ENCODE data around the gene SMIM3. TPM values are rescaled to one million over a fixed set of nuclear protein-coding genes. Genes with fewer than 3 reads are reported as not detected.
A peak's percentile ranks its signal among the peaks of the same experiment; 100 is the strongest.

The SMIM3 gene
- total RNA-seq, 1 donor from 2014 or later = 17.1 TPM

DNA sequence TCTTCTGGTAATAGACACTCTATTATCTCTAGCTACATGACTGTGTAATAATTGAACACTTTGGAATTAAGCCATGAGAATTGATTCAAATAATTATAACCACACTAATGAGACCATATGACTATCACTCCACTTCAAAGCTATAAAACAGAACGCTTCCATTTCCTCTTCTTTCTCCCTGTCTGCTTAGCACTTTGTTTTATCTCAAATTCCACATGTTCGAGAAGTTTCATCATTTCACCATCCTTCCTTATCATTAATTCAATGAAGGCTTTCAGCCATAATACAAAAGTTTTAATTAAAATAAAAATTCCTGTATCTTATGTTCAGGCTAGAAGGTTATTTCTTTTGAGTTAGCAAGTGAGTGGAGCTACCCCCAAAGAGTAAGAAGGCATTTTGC lies 12.3 kb upstream of the SMIM3 start:
- no peaks in the 10 kb centered on the region for H3K36me3 ChIP-seq
- intact Hi-C loops (cut with DNase I) = no loop called here
- no peak for ATAC-seq
- H3K9me3 ChIP-seq = no peaks in the 10 kb centered on the region
- no peak for DNase-seq
- H3K4me3 ChIP-seq = no peak overlapping the region
- peaks cover 20% of the 10 kb centered on the region for H3K4me1 ChIP-seq
- TF ChIP-seq, protein P1, sequence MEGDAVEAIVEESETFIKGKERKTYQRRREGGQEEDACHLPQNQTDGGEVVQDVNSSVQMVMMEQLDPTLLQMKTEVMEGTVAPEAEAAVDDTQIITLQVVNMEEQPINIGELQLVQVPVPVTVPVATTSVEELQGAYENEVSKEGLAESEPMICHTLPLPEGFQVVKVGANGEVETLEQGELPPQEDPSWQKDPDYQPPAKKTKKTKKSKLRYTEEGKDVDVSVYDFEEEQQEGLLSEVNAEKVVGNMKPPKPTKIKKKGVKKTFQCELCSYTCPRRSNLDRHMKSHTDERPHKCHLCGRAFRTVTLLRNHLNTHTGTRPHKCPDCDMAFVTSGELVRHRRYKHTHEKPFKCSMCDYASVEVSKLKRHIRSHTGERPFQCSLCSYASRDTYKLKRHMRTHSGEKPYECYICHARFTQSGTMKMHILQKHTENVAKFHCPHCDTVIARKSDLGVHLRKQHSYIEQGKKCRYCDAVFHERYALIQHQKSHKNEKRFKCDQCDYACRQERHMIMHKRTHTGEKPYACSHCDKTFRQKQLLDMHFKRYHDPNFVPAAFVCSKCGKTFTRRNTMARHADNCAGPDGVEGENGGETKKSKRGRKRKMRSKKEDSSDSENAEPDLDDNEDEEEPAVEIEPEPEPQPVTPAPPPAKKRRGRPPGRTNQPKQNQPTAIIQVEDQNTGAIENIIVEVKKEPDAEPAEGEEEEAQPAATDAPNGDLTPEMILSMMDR (IDR thresholded peaks at IDR 0.05) = no peak
- no peaks in the 10 kb centered on the region for H3K27me3 ChIP-seq (ENCODE audit: low read depth)
- no peak overlapping the region for H3K27ac ChIP-seq

DNA sequence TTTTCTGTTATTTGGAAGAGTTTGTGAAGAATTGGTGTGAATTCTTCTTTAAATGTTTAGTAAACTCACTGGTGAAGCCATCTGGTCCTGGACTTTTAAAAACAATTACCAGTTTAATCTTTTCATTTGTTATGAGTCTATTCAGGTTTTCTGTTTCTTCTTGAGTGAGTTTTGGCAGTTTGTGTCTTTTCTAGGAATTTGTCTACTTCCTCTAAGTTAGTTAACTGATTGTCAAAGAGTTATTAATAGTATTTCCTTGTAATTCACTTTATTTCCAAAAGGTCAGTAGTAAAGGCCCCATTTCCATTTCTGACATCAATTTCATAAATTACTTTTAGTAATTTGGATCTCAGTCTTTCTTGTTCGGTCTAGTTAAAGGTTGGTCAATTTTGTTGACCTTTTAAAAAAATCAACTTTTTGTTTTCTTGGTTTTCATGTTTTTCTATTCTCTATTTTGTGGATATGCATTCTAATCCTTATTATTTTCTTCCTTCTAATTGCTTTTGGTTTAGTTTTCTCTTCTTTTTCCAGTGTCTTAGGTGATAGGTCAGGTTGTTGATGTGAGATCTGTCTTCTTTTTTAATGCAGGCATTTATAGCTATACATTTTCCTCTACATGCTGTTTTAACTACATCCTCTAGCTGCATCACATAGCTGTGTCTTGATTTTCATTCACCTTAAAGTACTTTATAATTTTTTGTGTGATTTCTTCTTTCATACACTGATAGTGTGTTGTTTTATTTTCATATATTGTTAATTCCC lies 7.3 kb upstream of the SMIM3 start:
- no peak overlapping the region for H3K27ac ChIP-seq
- no peaks in the 10 kb centered on the region for H3K27me3 ChIP-seq (ENCODE audit: low read depth)
- ATAC-seq (no peak), DNase-seq (no peak)
- H3K9me3 ChIP-seq = no peaks in the 10 kb centered on the region
- intact Hi-C loops (cut with DNase I) = no loop called here
- no peaks in the 10 kb centered on the region for H3K36me3 ChIP-seq
- TF ChIP-seq, protein P1 (IDR thresholded peaks at IDR 0.05) = no peak
- no peak overlapping the region for H3K4me3 ChIP-seq
- H3K4me1 ChIP-seq = no peaks in the 10 kb centered on the region

DNA sequence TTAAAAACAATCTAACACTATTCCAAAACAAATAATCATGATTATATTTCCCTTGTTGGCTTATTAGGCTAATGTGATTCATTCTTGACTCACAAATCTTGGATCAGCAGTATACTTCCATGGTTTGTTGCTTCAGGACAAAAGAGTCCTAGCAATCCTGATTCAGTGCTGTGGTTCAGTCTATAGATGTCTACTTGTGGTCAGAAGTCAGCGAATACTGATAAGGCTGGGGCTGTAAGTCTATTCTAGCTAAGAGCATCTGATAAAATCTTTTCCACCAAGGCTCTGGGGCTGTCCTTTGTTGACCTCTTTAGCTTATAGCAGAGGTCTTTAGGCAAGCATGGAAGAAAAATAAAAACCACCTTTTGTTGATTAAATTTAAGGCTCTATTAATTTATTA lies 4.4 kb upstream of the SMIM3 start:
- no peak overlapping the region for H3K4me3 ChIP-seq
- ATAC-seq (no peak), DNase-seq (no peak)
- H3K9me3 ChIP-seq = no peaks in the 10 kb centered on the region
- H3K27ac ChIP-seq = no peak overlapping the region
- H3K36me3 ChIP-seq = no peaks in the 10 kb centered on the region
- H3K27me3 ChIP-seq (ENCODE audit: low read depth) = no peaks in the 10 kb centered on the region
- H3K4me1 ChIP-seq = peaks cover 7% of the 10 kb centered on the region
- intact Hi-C loops (cut with DNase I) = no loop called here
- TF ChIP-seq, protein P1 (IDR thresholded peaks at IDR 0.05) = no peak

DNA sequence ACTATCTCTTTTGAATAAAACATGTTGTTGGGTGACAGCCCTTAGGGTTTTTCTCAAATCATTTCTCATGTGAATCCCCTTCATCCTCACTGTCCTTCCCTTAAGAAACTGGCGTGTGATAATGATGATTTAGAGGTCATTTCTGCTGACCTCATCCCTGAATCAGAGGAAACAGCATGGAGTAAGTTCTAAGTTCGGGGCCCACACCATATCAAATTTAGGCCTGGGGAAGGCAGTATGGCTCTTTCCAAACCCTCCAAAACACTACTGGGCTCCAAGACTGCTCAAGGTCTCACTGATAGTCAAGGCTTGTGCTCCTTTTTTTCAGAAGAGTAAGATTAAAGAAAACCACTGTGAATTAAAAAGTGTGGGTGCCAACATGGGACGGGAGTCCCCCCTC lies 872 bp upstream of the SMIM3 start:
- no peak for ATAC-seq
- peak overlapping the region; percentile 92 for H3K4me3 ChIP-seq
- intact Hi-C loops (cut with DNase I) = no loop called here
- H3K27me3 ChIP-seq (ENCODE audit: low read depth) = no peaks in the 10 kb centered on the region
- TF ChIP-seq, protein P1 (IDR thresholded peaks at IDR 0.05) = no peak
- H3K9me3 ChIP-seq = no peaks in the 10 kb centered on the region
- DNase-seq = no peak
- peaks cover 38% of the 10 kb centered on the region for H3K4me1 ChIP-seq
- no peaks in the 10 kb centered on the region for H3K36me3 ChIP-seq
- peak overlapping the region; percentile 92 for H3K27ac ChIP-seq

DNA sequence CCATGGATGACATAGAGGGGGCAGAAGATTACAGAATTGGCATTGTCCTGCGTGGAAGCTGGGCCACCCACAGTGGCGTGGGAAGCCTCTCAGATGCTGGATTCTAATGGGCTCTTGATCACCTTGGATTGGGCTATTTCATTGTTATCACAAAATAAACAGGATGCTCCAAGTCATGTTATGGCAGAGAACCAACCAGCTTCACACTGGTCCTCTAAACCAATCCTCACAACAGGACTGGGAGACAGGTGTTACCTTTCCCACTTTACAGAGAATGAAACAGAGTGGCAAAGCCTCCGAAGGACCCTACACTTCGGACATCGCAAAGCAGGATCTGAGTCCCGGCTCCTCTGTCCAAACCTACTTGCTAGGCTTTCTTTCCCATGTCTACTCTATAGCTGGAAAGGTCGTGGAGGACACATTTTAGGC lies 455 bp upstream of the SMIM3 start:
- H3K9me3 ChIP-seq = no peaks in the 10 kb centered on the region
- TF ChIP-seq, protein P1 (IDR thresholded peaks at IDR 0.05) = no peak
- no peaks in the 10 kb centered on the region for H3K27me3 ChIP-seq (ENCODE audit: low read depth)
- H3K27ac ChIP-seq = peak overlapping the region; percentile 92
- DNase-seq (no peak), ATAC-seq (peak; percentile 20 to 21)
- intact Hi-C loops (cut with DNase I) = no loop called here
- H3K4me1 ChIP-seq = peaks cover 42% of the 10 kb centered on the region
- H3K4me3 ChIP-seq = peak overlapping the region; percentile 92
- H3K36me3 ChIP-seq = no peaks in the 10 kb centered on the region

All from lower lobe of right lung (tissue), 2 donors.